Measurements from ENCODE around the gene KRT23. TPM values are rescaled to one million over a fixed set of nuclear protein-coding genes. Genes with fewer than 3 reads are reported as not detected.

KRT23 gene
- total and polyA plus RNA-seq, 7 donors, result 0.03 to 1.5 (median 0.25) TPM; not detected in 4

DNA sequence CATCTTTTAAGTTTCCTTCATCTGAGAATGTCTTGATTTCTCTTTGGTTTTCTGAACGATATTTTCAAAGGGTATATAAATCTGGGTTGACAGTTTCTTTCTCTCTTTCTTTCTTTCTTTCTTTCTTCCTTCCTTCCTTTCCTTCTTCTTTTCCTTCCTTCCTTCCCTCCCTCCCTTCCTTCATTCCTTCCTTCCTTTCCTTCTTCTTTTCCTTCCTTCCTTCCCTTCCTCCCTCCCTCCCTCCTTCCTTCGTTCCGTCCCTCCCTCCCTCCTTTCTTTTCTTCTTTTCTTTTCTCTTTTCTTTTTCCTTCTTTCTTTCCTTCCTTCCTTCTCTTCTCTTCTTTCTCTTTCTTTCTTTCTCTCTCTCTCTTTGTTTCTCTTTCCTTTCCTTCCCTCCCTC, 36.9 kb upstream of the KRT23 start:
- Histone ChIP-seq H3K27me3 (ENCODE audit: insufficient read depth in 3 of 3, low read length in 2 of 3) (no peaks in the 10 kb centered on the region), H3K36me3 (ENCODE audit: insufficient read depth in 1 of 2, low read depth in 1 of 2) (no peaks in the 10 kb centered on the region), H3K27ac (no peak overlapping the region), H3K9me3 (no peaks in the 10 kb centered on the region), H3K4me1 (no peaks in the 10 kb centered on the region), H3K4me3 (no peak overlapping the region)
- intact Hi-C loops (cut with DNase I), result no loop called here
- 76 to 89% (median 88%) methylated on average over 3 of the region's 3 CpGs for WGBS, 3 donors
- no peak for DNase-seq
- TF ChIP-seq, protein P1, sequence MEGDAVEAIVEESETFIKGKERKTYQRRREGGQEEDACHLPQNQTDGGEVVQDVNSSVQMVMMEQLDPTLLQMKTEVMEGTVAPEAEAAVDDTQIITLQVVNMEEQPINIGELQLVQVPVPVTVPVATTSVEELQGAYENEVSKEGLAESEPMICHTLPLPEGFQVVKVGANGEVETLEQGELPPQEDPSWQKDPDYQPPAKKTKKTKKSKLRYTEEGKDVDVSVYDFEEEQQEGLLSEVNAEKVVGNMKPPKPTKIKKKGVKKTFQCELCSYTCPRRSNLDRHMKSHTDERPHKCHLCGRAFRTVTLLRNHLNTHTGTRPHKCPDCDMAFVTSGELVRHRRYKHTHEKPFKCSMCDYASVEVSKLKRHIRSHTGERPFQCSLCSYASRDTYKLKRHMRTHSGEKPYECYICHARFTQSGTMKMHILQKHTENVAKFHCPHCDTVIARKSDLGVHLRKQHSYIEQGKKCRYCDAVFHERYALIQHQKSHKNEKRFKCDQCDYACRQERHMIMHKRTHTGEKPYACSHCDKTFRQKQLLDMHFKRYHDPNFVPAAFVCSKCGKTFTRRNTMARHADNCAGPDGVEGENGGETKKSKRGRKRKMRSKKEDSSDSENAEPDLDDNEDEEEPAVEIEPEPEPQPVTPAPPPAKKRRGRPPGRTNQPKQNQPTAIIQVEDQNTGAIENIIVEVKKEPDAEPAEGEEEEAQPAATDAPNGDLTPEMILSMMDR (IDR thresholded peaks at IDR 0.05), result no peak
- no peak for ATAC-seq

DNA sequence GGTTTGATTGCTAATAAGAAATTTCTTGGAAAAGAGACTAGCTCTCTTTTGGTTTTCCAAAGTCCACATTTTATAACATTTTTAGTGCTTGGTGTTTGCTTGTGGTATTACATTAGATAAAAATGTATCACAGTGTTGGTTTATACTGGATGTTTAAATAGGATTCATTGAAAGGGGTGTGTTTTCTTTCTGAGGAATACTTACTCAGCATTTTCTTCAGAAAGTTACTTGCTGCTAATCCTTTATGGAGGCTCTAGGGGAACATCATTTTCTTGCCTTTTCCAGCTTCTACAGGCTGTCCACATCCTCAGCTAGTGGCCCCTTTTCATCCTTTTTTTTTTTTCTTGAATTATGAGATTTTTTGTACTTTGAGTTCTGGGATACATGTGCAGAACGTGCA, 30.1 kb upstream of the KRT23 start:
- WGBS, 3 donors, result 84 to 89% (median 88%) methylated on average over 1 of the region's 1 CpG

DNA sequence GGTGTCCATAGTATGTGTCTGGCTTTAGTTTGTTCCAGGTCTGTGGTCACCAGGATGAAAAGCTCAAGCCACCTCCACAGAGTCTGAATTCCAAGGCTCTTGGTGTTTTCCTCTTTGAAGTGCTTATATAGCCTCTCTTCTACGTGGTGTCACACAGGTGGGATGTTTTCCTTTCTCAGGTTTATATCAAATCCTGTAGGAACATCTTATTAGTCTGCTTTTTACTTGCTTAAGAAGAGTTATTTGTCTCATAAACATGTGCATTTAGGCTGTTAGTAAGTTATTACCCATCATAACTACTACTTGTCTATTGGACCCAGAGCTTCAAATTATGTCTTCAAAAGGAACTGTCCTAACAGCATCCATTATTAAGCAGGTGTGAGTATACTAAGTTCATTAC, 29.4 kb upstream of the KRT23 start, which contains the start of gene KRT39:
TSS of gene KRT39 (minus strand) at position 101 of the 400 bp plus-strand sequence. CDS start at position 9, 92 bp downstream.
- 28 to 63% (median 39%) methylated on average over 1 of the region's 1 CpG for WGBS, 3 donors
- Histone ChIP-seq H3K27me3 (ENCODE audit: insufficient read depth in 3 of 3, low read length in 2 of 3) (peaks cover 0 to 5% (median 0%) of the 10 kb centered on the region in 3 donors), H3K36me3 (ENCODE audit: insufficient read depth in 1 of 2, low read depth in 1 of 2) (no peaks in the 10 kb centered on the region), H3K27ac (no peak within 1 kb of the TSS), H3K4me1 (no peaks in the 10 kb centered on the region), H3K4me3 (no peak within 1 kb of the TSS), H3K9me3 (no peaks in the 10 kb centered on the region)
- TF ChIP-seq, protein P1 (IDR thresholded peaks at IDR 0.05), result no peak
- DNase-seq (no peak), ATAC-seq (no peak)
- intact Hi-C loops (cut with DNase I), result no loop called here

More for the DNA sequence above, 30.1 kb upstream of the KRT23 start:
- no peak overlapping the region for H3K27ac ChIP-seq
- H3K9me3 ChIP-seq, result no peaks in the 10 kb centered on the region
- DNase-seq (no peak), ATAC-seq (no peak)
- H3K36me3 ChIP-seq (ENCODE audit: insufficient read depth in 1 of 2, low read depth in 1 of 2), result no peaks in the 10 kb centered on the region
- TF ChIP-seq, protein P1 (IDR thresholded peaks at IDR 0.05), result no peak
- intact Hi-C loops (cut with DNase I), result no loop called here
- no peak overlapping the region for H3K4me3 ChIP-seq
- no peaks in the 10 kb centered on the region for H3K4me1 ChIP-seq
- H3K27me3 ChIP-seq (ENCODE audit: insufficient read depth in 3 of 3, low read length in 2 of 3), result peaks cover 0 to under 1% (median 0%) of the 10 kb centered on the region in 3 donors

DNA sequence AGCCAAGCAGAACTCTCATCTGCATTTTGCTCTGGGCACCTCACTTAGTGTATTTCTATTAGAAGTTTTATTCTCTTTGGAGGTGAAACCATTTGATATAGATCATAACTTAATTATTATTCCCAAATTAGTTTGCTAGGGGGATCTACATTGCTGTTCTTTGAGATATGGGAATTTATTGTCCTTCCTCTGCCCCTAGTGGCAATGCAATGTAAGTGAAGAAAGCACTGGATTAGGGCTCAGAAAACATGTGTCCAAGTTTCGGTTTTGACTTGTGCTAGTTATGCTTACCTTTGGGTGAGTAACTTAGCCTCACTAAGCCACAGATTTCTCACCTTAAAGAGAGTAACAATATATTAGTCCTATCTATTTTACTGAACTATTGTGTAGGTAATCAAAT, 26.4 kb upstream of the KRT23 start:
- Histone ChIP-seq H3K27me3 (ENCODE audit: insufficient read depth in 3 of 3, low read length in 2 of 3) (peaks cover 0 to 9% (median 0%) of the 10 kb centered on the region in 3 donors), H3K4me1 (no peaks in the 10 kb centered on the region), H3K9me3 (no peaks in the 10 kb centered on the region), H3K4me3 (no peak overlapping the region), H3K27ac (no peak overlapping the region), H3K36me3 (ENCODE audit: insufficient read depth in 1 of 2, low read depth in 1 of 2) (no peaks in the 10 kb centered on the region)
- intact Hi-C loops (cut with DNase I), result no loop called here
- DNase-seq (no peak), ATAC-seq (no peak)
- TF ChIP-seq, protein P1 (IDR thresholded peaks at IDR 0.05), result peak; percentile 49
- WGBS, 3 donors, result 37 to 59% (median 39%) methylated on average over 1 of the region's 1 CpG

DNA sequence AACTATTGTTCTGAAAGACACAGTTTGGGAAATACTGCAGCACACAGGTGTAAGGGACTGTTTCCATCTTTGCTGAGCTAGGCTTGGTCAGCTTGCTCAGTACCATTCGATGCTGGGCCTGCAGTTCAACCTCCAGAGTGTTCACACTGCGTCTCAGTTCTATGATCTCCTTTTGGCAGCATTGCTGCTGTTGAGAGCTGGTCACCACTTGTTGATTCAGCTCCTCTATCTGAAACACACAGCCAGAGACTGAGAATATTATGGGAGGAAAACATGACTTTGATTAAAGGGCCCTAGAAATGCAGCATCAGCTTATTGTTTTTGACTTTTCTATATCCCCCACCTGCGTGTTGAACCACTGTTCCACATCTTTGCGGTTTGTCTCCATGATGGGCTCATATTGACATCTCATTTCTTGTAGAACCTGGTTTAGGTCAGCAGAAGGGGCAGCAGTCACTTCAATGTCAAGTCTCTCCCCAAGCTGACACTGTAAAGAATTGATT, 24.7 kb upstream of the KRT23 start:
- intact Hi-C loops (cut with DNase I), result no loop called here
- WGBS, 3 donors, result 82 to 92% (median 86%) methylated on average over 4 of the region's 4 CpGs
- Histone ChIP-seq H3K36me3 (ENCODE audit: insufficient read depth in 1 of 2, low read depth in 1 of 2) (no peaks in the 10 kb centered on the region), H3K9me3 (no peaks in the 10 kb centered on the region), H3K27me3 (ENCODE audit: insufficient read depth in 3 of 3, low read length in 2 of 3) (peaks cover 0 to 9% (median 0%) of the 10 kb centered on the region in 3 donors), H3K4me1 (no peaks in the 10 kb centered on the region), H3K27ac (no peak overlapping the region), H3K4me3 (no peak overlapping the region)
- DNase-seq (no peak), ATAC-seq (no peak)
- TF ChIP-seq, protein P1 (IDR thresholded peaks at IDR 0.05), result no peak
